ENCODE measurements around the gene CHST11.

Gene CHST11

GRCh38 chr12:104434129-104434528, 22.6 kb upstream of the CHST11 start:
- Histone ChIP-seq H3K9me3 (ENCODE audit: control insufficient read depth in 1 of 2, low read length in 2 of 2) (no peaks in the 10 kb centered on the region), H3K27ac (ENCODE audit: low read length) (no peak overlapping the region), H3K36me3 (ENCODE audit: control insufficient read depth in 1 of 2, insufficient read depth in 2 of 2, low read length in 2 of 2) (no peaks in the 10 kb centered on the region), H3K4me1 (ENCODE audit: control insufficient read depth in 1 of 2, insufficient read depth in 2 of 2, low read length in 2 of 2) (no peaks in the 10 kb centered on the region), H3K27me3 (ENCODE audit: low read depth, low read length) (no peaks in the 10 kb centered on the region), H3K4me3 (ENCODE audit: low read depth in 1 of 2, low read length in 2 of 2) (no peak overlapping the region)

GRCh38 chr12:104435175-104435574, 21.6 kb upstream of the CHST11 start:
- H3K4me1 ChIP-seq (ENCODE audit: control insufficient read depth in 1 of 2, insufficient read depth in 2 of 2, low read length in 2 of 2): no peaks in the 10 kb centered on the region
- no peaks in the 10 kb centered on the region for H3K27me3 ChIP-seq (ENCODE audit: low read depth, low read length)
- no peak overlapping the region for H3K4me3 ChIP-seq (ENCODE audit: low read depth in 1 of 2, low read length in 2 of 2)
- H3K9me3 ChIP-seq (ENCODE audit: control insufficient read depth in 1 of 2, low read length in 2 of 2): no peaks in the 10 kb centered on the region
- no peaks in the 10 kb centered on the region for H3K36me3 ChIP-seq (ENCODE audit: control insufficient read depth in 1 of 2, insufficient read depth in 2 of 2, low read length in 2 of 2)
- H3K27ac ChIP-seq (ENCODE audit: low read length): no peak overlapping the region

- H3K36me3 ChIP-seq (ENCODE audit: control insufficient read depth in 1 of 2, insufficient read depth in 2 of 2, low read length in 2 of 2): no peaks in the 10 kb centered on the region
- H3K27ac ChIP-seq (ENCODE audit: low read length): no peak overlapping the region
- H3K4me3 ChIP-seq (ENCODE audit: low read depth in 1 of 2, low read length in 2 of 2): no peak overlapping the region
- H3K4me1 ChIP-seq (ENCODE audit: control insufficient read depth in 1 of 2, insufficient read depth in 2 of 2, low read length in 2 of 2): no peaks in the 10 kb centered on the region
- no peaks in the 10 kb centered on the region for H3K27me3 ChIP-seq (ENCODE audit: low read depth, low read length)
- H3K9me3 ChIP-seq (ENCODE audit: control insufficient read depth in 1 of 2, low read length in 2 of 2): no peaks in the 10 kb centered on the region
These were observed 21.0 kb upstream of the CHST11 start for GRCh38 chr12:104435765-104436164.

- no peak overlapping the region for H3K27ac ChIP-seq (ENCODE audit: low read length)
- H3K4me3 ChIP-seq (ENCODE audit: low read depth in 1 of 2, low read length in 2 of 2): no peak overlapping the region
- H3K9me3 ChIP-seq (ENCODE audit: control insufficient read depth in 1 of 2, low read length in 2 of 2): no peaks in the 10 kb centered on the region
- no peaks in the 10 kb centered on the region for H3K4me1 ChIP-seq (ENCODE audit: control insufficient read depth in 1 of 2, insufficient read depth in 2 of 2, low read length in 2 of 2)
- H3K36me3 ChIP-seq (ENCODE audit: control insufficient read depth in 1 of 2, insufficient read depth in 2 of 2, low read length in 2 of 2): no peaks in the 10 kb centered on the region
- H3K27me3 ChIP-seq (ENCODE audit: low read depth, low read length): no peaks in the 10 kb centered on the region
These were observed 20.0 kb upstream of the CHST11 start for GRCh38 chr12:104436790-104437189.

DNA sequence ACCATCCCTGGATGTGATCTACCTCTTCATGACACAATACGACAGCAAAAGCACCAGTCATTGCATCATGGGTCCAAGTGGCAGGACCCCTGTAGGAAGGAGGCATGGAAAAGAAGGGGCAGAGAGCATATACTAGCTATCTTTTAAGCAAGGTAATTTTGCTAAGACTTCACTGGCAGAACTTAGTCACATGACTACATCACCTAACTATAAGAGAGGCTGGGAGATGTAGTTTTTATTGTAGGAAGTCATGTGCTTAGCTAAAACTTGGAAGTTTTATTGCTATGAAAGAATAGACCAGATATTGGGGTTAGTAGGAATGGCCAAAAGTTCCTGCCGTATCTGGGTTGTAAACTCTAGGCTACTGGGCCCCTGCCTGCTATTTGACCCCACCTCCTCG, 18.6 kb upstream of the CHST11 start:
- no peak overlapping the region for H3K27ac ChIP-seq (ENCODE audit: low read length)
- H3K4me1 ChIP-seq (ENCODE audit: control insufficient read depth in 1 of 2, insufficient read depth in 2 of 2, low read length in 2 of 2): no peaks in the 10 kb centered on the region
- H3K36me3 ChIP-seq (ENCODE audit: control insufficient read depth in 1 of 2, insufficient read depth in 2 of 2, low read length in 2 of 2): no peaks in the 10 kb centered on the region
- H3K27me3 ChIP-seq (ENCODE audit: low read depth, low read length): no peaks in the 10 kb centered on the region
- H3K4me3 ChIP-seq (ENCODE audit: low read depth in 1 of 2, low read length in 2 of 2): no peak overlapping the region
- no peaks in the 10 kb centered on the region for H3K9me3 ChIP-seq (ENCODE audit: control insufficient read depth in 1 of 2, low read length in 2 of 2)

- H3K4me3 ChIP-seq (ENCODE audit: low read depth in 1 of 2, low read length in 2 of 2): no peak overlapping the region
- H3K27ac ChIP-seq (ENCODE audit: low read length): no peak overlapping the region
- no peaks in the 10 kb centered on the region for H3K9me3 ChIP-seq (ENCODE audit: control insufficient read depth in 1 of 2, low read length in 2 of 2)
- no peaks in the 10 kb centered on the region for H3K36me3 ChIP-seq (ENCODE audit: control insufficient read depth in 1 of 2, insufficient read depth in 2 of 2, low read length in 2 of 2)
- no peaks in the 10 kb centered on the region for H3K27me3 ChIP-seq (ENCODE audit: low read depth, low read length)
- H3K4me1 ChIP-seq (ENCODE audit: control insufficient read depth in 1 of 2, insufficient read depth in 2 of 2, low read length in 2 of 2): no peaks in the 10 kb centered on the region
These were observed 17.6 kb upstream of the CHST11 start for GRCh38 chr12:104439137-104439536.

GRCh38 chr12:104443008-104443407, 13.7 kb upstream of the CHST11 start:
- Histone ChIP-seq H3K9me3 (ENCODE audit: control insufficient read depth in 1 of 2, low read length in 2 of 2) (no peaks in the 10 kb centered on the region), H3K27me3 (ENCODE audit: low read depth, low read length) (no peaks in the 10 kb centered on the region), H3K36me3 (ENCODE audit: control insufficient read depth in 1 of 2, insufficient read depth in 2 of 2, low read length in 2 of 2) (no peaks in the 10 kb centered on the region), H3K4me3 (ENCODE audit: low read depth in 1 of 2, low read length in 2 of 2) (no peak overlapping the region), H3K27ac (ENCODE audit: low read length) (no peak overlapping the region), H3K4me1 (ENCODE audit: control insufficient read depth in 1 of 2, insufficient read depth in 2 of 2, low read length in 2 of 2) (no peaks in the 10 kb centered on the region)

DNA sequence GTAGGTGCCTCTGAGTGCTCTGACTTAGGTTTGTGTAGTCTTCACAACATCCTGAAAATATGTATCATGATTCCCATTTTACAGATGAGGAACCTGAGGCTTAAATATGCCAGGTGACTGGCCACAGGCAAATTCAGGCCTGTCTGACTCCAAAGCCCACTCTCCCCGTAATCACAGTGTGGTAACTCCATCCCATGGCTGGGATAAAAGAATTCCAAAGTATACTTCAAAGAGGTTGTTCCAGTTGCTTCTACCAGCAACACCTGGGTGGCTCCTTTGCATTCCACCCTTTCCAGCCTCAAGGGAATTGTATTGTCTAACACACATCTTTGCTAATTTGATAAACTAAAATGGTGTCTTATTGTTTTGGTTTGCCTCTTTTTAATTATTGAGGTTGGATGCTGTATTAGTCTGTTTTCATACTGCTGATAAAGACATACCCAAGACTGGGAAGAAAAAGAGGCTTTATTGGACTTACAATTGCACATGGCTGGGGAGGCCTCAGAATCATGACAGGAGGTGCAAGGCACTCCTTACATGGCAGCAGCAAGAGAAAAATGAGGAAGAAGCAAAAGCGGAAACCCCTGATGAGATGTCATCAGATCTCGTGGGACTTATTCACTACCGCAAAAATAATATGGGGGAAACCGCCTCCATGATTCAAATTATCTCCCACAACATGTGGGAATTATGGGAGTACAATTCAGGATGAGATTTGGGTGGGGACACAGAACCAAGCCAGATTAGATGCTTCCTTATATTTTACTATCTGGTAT, 9.9 kb upstream of the CHST11 start:
- Histone ChIP-seq H3K4me1 (ENCODE audit: control insufficient read depth in 1 of 2, insufficient read depth in 2 of 2, low read length in 2 of 2) (no peaks in the 10 kb centered on the region), H3K27me3 (ENCODE audit: low read depth, low read length) (no peaks in the 10 kb centered on the region), H3K4me3 (ENCODE audit: low read depth in 1 of 2, low read length in 2 of 2) (no peak overlapping the region), H3K9me3 (ENCODE audit: control insufficient read depth in 1 of 2, low read length in 2 of 2) (no peaks in the 10 kb centered on the region), H3K27ac (ENCODE audit: low read length) (no peak overlapping the region), H3K36me3 (ENCODE audit: control insufficient read depth in 1 of 2, insufficient read depth in 2 of 2, low read length in 2 of 2) (no peaks in the 10 kb centered on the region)

DNA sequence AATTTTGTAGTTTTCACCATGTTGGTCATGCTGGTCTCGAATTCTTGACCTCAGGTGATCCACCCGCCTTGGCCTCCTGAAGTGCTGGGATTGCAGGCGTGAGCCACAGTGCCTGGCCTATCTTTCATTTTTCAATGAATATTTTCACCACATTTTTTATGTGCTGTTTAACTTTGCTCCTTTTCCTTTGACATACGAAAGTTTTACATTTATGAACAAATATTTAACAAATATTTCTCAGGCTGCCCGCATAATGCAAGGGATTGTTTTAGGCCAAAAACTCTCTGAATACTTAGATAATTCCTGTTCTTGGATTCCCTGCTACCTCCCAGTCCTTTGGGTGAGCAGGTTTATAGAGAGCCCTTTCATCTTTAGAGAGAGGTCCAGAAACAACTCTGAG, 8.7 kb upstream of the CHST11 start:
- Histone ChIP-seq H3K9me3 (ENCODE audit: control insufficient read depth in 1 of 2, low read length in 2 of 2) (no peaks in the 10 kb centered on the region), H3K27me3 (ENCODE audit: low read depth, low read length) (no peaks in the 10 kb centered on the region), H3K4me1 (ENCODE audit: control insufficient read depth in 1 of 2, insufficient read depth in 2 of 2, low read length in 2 of 2) (no peaks in the 10 kb centered on the region), H3K4me3 (ENCODE audit: low read depth in 1 of 2, low read length in 2 of 2) (no peak overlapping the region), H3K36me3 (ENCODE audit: control insufficient read depth in 1 of 2, insufficient read depth in 2 of 2, low read length in 2 of 2) (no peaks in the 10 kb centered on the region), H3K27ac (ENCODE audit: low read length) (no peak overlapping the region)

- Histone ChIP-seq H3K27me3 (ENCODE audit: low read depth, low read length) (no peaks in the 10 kb centered on the region), H3K4me1 (ENCODE audit: control insufficient read depth in 1 of 2, insufficient read depth in 2 of 2, low read length in 2 of 2) (no peaks in the 10 kb centered on the region), H3K9me3 (ENCODE audit: control insufficient read depth in 1 of 2, low read length in 2 of 2) (no peaks in the 10 kb centered on the region), H3K36me3 (ENCODE audit: control insufficient read depth in 1 of 2, insufficient read depth in 2 of 2, low read length in 2 of 2) (no peaks in the 10 kb centered on the region), H3K27ac (ENCODE audit: low read length) (no peak overlapping the region), H3K4me3 (ENCODE audit: low read depth in 1 of 2, low read length in 2 of 2) (no peak overlapping the region)
These were observed 8.3 kb upstream of the CHST11 start for GRCh38 chr12:104448451-104448850.

DNA sequence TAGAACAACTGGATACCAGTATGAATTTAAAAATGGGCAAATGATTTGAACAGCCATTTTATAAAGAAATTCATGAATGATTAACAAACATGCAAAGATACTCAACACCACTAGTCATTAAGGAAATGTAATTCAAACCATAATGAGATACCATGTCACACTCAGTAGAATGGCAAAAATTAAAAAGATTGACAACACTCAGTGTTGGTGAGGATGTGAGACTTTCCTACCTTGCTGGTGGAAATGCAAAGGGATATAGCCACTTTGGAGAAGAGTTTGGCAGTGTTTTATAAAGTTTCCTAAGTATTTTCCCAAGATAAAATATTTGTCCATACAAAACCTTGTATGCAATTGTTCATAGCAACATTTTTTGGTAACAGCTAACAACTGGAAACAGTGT, 6.0 kb upstream of the CHST11 start:
- Histone ChIP-seq H3K36me3 (ENCODE audit: control insufficient read depth in 1 of 2, insufficient read depth in 2 of 2, low read length in 2 of 2) (no peaks in the 10 kb centered on the region), H3K9me3 (ENCODE audit: control insufficient read depth in 1 of 2, low read length in 2 of 2) (no peaks in the 10 kb centered on the region), H3K27ac (ENCODE audit: low read length) (no peak overlapping the region), H3K27me3 (ENCODE audit: low read depth, low read length) (no peaks in the 10 kb centered on the region), H3K4me1 (ENCODE audit: control insufficient read depth in 1 of 2, insufficient read depth in 2 of 2, low read length in 2 of 2) (no peaks in the 10 kb centered on the region), H3K4me3 (ENCODE audit: low read depth in 1 of 2, low read length in 2 of 2) (no peak overlapping the region)

DNA sequence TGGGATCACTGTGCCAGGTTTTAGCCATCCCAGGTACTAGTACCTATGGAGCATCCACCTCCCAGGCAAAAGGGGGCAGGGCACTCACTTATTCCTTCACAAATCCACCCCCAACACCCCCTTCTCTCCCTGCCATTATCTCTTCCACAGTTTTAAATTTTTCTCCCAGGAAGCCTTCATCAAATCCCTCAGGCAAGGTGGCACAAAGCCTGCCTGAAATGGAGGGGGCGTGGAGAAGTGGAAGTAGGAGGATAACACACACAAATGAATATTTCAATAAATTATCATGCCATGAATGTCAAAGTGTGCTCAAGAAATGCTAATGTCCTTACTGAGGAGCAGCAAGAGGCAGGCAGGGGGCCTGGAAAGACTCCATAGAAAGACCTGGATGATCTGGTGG, 4.7 kb upstream of the CHST11 start:
- H3K27ac ChIP-seq (ENCODE audit: low read length): no peak overlapping the region
- no peaks in the 10 kb centered on the region for H3K27me3 ChIP-seq (ENCODE audit: low read depth, low read length)
- H3K36me3 ChIP-seq (ENCODE audit: control insufficient read depth in 1 of 2, insufficient read depth in 2 of 2, low read length in 2 of 2): no peaks in the 10 kb centered on the region
- H3K4me3 ChIP-seq (ENCODE audit: low read depth in 1 of 2, low read length in 2 of 2): no peak overlapping the region
- no peaks in the 10 kb centered on the region for H3K4me1 ChIP-seq (ENCODE audit: control insufficient read depth in 1 of 2, insufficient read depth in 2 of 2, low read length in 2 of 2)
- no peaks in the 10 kb centered on the region for H3K9me3 ChIP-seq (ENCODE audit: control insufficient read depth in 1 of 2, low read length in 2 of 2)
